ENCODE results near the gene NFKB2.
A peak's percentile ranks its signal among the peaks of the same experiment; 100 is the strongest.

Gene NFKB2

DNA sequence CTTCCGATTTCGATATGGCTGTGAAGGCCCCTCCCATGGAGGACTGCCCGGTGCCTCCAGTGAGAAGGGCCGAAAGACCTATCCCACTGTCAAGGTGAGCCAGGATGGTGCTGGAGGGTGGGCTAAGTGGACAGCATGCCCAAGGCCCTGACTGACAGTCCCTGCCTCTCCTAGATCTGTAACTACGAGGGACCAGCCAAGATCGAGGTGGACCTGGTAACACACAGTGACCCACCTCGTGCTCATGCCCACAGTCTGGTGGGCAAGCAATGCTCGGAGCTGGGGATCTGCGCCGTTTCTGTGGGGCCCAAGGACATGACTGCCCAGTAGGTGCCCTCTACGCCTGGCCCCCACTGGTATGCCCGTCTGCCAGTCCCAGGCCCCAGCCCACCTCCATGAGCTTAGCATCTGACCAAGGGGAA is 1.2 kb downstream of the NFKB2 start:
- H3K9ac ChIP-seq (ENCODE audit: low read length), result peak overlapping the region; percentile 98
- peaks cover 35% of the 10 kb centered on the region for H3K4me1 ChIP-seq (ENCODE audit: insufficient read depth, low read length)
- peak overlapping the region; percentile 97 for H3K27ac ChIP-seq (ENCODE audit: low read depth, low read length)
- peak overlapping the region; percentile 70 to 96 for H3K4me3 ChIP-seq (ENCODE audit: low read depth in 1 of 2, low read length in 2 of 2)
- no peaks in the 10 kb centered on the region for H3K27me3 ChIP-seq (ENCODE audit: control insufficient read depth in 1 of 2, insufficient read depth in 2 of 2, low read length in 2 of 2)
- no peaks in the 10 kb centered on the region for H3K9me3 ChIP-seq (ENCODE audit: low read length)
- peaks cover 38% of the 10 kb centered on the region for H3K36me3 ChIP-seq (ENCODE audit: insufficient read depth, low read length)

DNA sequence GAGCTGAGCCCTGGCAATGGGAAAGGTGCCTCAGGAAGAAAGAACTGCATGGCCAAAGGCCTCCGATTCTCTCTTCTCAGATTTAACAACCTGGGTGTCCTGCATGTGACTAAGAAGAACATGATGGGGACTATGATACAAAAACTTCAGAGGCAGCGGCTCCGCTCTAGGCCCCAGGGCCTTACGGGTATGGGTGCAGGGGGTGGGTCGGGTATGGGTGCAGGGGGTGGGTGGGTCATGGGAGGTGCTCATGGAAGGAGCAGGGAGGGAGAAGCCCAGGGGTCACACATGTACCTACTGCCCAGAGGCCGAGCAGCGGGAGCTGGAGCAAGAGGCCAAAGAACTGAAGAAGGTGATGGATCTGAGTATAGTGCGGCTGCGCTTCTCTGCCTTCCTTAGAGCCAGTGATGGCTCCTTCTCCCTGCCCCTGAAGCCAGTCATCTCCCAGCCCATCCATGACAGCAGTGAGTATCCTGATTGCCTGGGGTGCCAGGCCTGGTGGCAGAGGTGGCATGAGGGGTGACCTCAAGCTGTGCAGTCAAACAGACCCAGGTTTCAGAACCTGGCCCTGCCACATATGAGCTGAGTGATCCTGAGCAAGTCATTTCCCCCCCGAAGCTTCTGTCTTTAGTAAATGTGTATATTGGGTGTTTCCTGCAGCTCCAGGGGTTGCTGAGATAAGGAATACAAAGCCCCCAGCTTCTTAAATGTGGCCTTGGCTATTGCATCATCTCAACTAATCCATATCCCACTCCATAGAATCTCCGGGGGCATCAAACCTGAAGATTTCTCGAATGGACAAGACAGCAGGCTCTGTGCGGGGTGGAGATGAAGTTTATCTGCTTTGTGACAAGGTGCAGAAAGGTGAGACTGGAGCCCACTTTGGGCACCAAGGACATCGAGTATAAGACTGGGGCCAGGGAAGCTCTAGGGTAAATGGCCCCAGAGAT is 2.0 kb downstream of the NFKB2 start:
- H3K9me3 ChIP-seq (ENCODE audit: low read length), result no peaks in the 10 kb centered on the region
- H3K36me3 ChIP-seq (ENCODE audit: insufficient read depth, low read length), result peaks cover 45% of the 10 kb centered on the region
- peaks cover 42% of the 10 kb centered on the region for H3K4me1 ChIP-seq (ENCODE audit: insufficient read depth, low read length)
- no peaks in the 10 kb centered on the region for H3K27me3 ChIP-seq (ENCODE audit: control insufficient read depth in 1 of 2, insufficient read depth in 2 of 2, low read length in 2 of 2)
- peak overlapping the region in 1 of 2 donors; percentile 96 for H3K4me3 ChIP-seq (ENCODE audit: low read depth in 1 of 2, low read length in 2 of 2)
- H3K27ac ChIP-seq (ENCODE audit: low read depth, low read length), result peak overlapping the region; percentile 97
- H3K9ac ChIP-seq (ENCODE audit: low read length), result peak overlapping the region; percentile 98

- H3K27ac ChIP-seq (ENCODE audit: low read depth, low read length), result peak overlapping the region; percentile 61
- H3K9me3 ChIP-seq (ENCODE audit: low read length), result no peaks in the 10 kb centered on the region
- peaks cover 49% of the 10 kb centered on the region for H3K4me1 ChIP-seq (ENCODE audit: insufficient read depth, low read length)
- no peaks in the 10 kb centered on the region for H3K27me3 ChIP-seq (ENCODE audit: control insufficient read depth in 1 of 2, insufficient read depth in 2 of 2, low read length in 2 of 2)
- peak overlapping the region; percentile 41 for H3K9ac ChIP-seq (ENCODE audit: low read length)
- peaks cover 52% of the 10 kb centered on the region for H3K36me3 ChIP-seq (ENCODE audit: insufficient read depth, low read length)
- H3K4me3 ChIP-seq (ENCODE audit: low read depth in 1 of 2, low read length in 2 of 2), result peak overlapping the region in 1 of 2 donors; percentile 28
Measured at GRCh38 chr10:102398172-102399020, 2.9 kb downstream of the NFKB2 start.

GRCh38 chr10:102399217-102400021 is 3.9 kb downstream of the NFKB2 start:
- Histone ChIP-seq H3K27me3 (ENCODE audit: control insufficient read depth in 1 of 2, insufficient read depth in 2 of 2, low read length in 2 of 2) (no peaks in the 10 kb centered on the region), H3K9me3 (ENCODE audit: low read length) (no peaks in the 10 kb centered on the region), H3K9ac (ENCODE audit: low read length) (peak overlapping the region; percentile 75), H3K4me1 (ENCODE audit: insufficient read depth, low read length) (peaks cover 58% of the 10 kb centered on the region), H3K36me3 (ENCODE audit: insufficient read depth, low read length) (peaks cover 61% of the 10 kb centered on the region), H3K27ac (ENCODE audit: low read depth, low read length) (peak overlapping the region; percentile 71), H3K4me3 (ENCODE audit: low read depth in 1 of 2, low read length in 2 of 2) (peak overlapping the region; percentile 42 to 65)

- peaks cover 68% of the 10 kb centered on the region for H3K36me3 ChIP-seq (ENCODE audit: insufficient read depth, low read length)
- H3K9me3 ChIP-seq (ENCODE audit: low read length), result no peaks in the 10 kb centered on the region
- peak overlapping the region; percentile 42 to 65 for H3K4me3 ChIP-seq (ENCODE audit: low read depth in 1 of 2, low read length in 2 of 2)
- H3K4me1 ChIP-seq (ENCODE audit: insufficient read depth, low read length), result peaks cover 61% of the 10 kb centered on the region
- H3K27me3 ChIP-seq (ENCODE audit: control insufficient read depth in 1 of 2, insufficient read depth in 2 of 2, low read length in 2 of 2), result no peaks in the 10 kb centered on the region
- peak overlapping the region; percentile 75 for H3K9ac ChIP-seq (ENCODE audit: low read length)
- H3K27ac ChIP-seq (ENCODE audit: low read depth, low read length), result peak overlapping the region; percentile 71
Measured at GRCh38 chr10:102400076-102400475, 4.6 kb downstream of the NFKB2 start.

- H3K27ac ChIP-seq (ENCODE audit: low read depth, low read length), result peak overlapping the region; percentile 71
- peaks cover 68% of the 10 kb centered on the region for H3K36me3 ChIP-seq (ENCODE audit: insufficient read depth, low read length)
- peaks cover 68% of the 10 kb centered on the region for H3K4me1 ChIP-seq (ENCODE audit: insufficient read depth, low read length)
- no peak overlapping the region for H3K4me3 ChIP-seq (ENCODE audit: low read depth in 1 of 2, low read length in 2 of 2)
- no peaks in the 10 kb centered on the region for H3K27me3 ChIP-seq (ENCODE audit: control insufficient read depth in 1 of 2, insufficient read depth in 2 of 2, low read length in 2 of 2)
- no peaks in the 10 kb centered on the region for H3K9me3 ChIP-seq (ENCODE audit: low read length)
- H3K9ac ChIP-seq (ENCODE audit: low read length), result no peak overlapping the region
Measured at GRCh38 chr10:102400598-102401341, 5.3 kb downstream of the NFKB2 start.

DNA sequence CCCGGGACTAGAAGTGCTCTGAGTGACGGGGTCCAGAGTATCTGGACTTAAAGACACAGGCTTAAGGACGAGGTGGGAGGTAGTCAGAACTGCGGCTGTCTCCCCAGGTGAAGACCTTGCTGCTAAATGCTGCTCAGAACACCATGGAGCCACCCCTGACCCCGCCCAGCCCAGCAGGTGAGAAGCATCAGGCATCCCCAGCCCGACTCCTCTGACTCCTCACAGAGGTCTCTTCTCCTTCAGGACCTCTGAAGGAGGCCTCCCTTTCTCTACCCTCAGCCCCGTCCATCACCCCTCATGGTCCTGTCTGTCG is 5.8 kb downstream of the NFKB2 start:
- Histone ChIP-seq H3K4me1 (ENCODE audit: insufficient read depth, low read length) (peaks cover 71% of the 10 kb centered on the region), H3K27ac (ENCODE audit: low read depth, low read length) (peak overlapping the region; percentile 71), H3K36me3 (ENCODE audit: insufficient read depth, low read length) (peaks cover 68% of the 10 kb centered on the region), H3K27me3 (ENCODE audit: control insufficient read depth in 1 of 2, insufficient read depth in 2 of 2, low read length in 2 of 2) (no peaks in the 10 kb centered on the region), H3K4me3 (ENCODE audit: low read depth in 1 of 2, low read length in 2 of 2) (no peak overlapping the region), H3K9ac (ENCODE audit: low read length) (peak overlapping the region; percentile 26), H3K9me3 (ENCODE audit: low read length) (no peaks in the 10 kb centered on the region)

DNA sequence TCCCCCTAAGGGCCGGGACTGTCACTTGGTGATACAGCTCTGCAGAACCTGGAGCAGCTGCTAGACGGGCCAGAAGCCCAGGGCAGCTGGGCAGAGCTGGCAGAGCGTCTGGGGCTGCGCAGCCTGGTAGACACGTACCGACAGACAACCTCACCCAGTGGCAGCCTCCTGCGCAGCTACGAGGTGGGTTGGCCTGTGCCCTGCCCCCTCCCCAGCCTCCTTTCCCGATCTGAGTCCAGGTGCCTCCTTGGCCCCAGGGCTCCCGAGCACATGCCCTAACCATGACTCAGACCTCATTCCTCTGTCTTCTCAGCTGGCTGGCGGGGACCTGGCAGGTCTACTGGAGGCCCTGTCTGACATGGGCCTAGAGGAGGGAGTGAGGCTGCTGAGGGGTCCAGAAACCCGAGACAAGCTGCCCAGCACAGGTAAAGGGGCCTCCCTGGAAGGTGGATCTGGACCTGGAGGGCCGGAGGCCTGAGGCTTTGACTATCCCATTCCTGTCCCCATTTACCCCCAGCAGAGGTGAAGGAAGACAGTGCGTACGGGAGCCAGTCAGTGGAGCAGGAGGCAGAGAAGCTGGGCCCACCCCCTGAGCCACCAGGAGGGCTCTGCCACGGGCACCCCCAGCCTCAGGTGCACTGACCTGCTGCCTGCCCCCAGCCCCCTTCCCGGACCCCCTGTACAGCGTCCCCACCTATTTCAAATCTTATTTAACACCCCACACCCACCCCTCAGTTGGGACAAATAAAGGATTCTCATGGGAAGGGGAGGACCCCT is 6.4 kb downstream of the NFKB2 start:
- no peak overlapping the region for H3K4me3 ChIP-seq (ENCODE audit: low read depth in 1 of 2, low read length in 2 of 2)
- H3K27me3 ChIP-seq (ENCODE audit: control insufficient read depth in 1 of 2, insufficient read depth in 2 of 2, low read length in 2 of 2), result no peaks in the 10 kb centered on the region
- H3K27ac ChIP-seq (ENCODE audit: low read depth, low read length), result peak overlapping the region; percentile 71
- peak overlapping the region; percentile 26 for H3K9ac ChIP-seq (ENCODE audit: low read length)
- H3K4me1 ChIP-seq (ENCODE audit: insufficient read depth, low read length), result peaks cover 67% of the 10 kb centered on the region
- H3K9me3 ChIP-seq (ENCODE audit: low read length), result no peaks in the 10 kb centered on the region
- H3K36me3 ChIP-seq (ENCODE audit: insufficient read depth, low read length), result peaks cover 64% of the 10 kb centered on the region

- Histone ChIP-seq H3K4me3 (ENCODE audit: low read depth in 1 of 2, low read length in 2 of 2) (no peak overlapping the region), H3K4me1 (ENCODE audit: insufficient read depth, low read length) (peaks cover 65% of the 10 kb centered on the region), H3K27ac (ENCODE audit: low read depth, low read length) (peak overlapping the region; percentile 71), H3K9ac (ENCODE audit: low read length) (peak overlapping the region; percentile 26), H3K27me3 (ENCODE audit: control insufficient read depth in 1 of 2, insufficient read depth in 2 of 2, low read length in 2 of 2) (no peaks in the 10 kb centered on the region), H3K36me3 (ENCODE audit: insufficient read depth, low read length) (peaks cover 60% of the 10 kb centered on the region), H3K9me3 (ENCODE audit: low read length) (no peaks in the 10 kb centered on the region)
Measured at GRCh38 chr10:102402512-102402896, 7.0 kb downstream of the NFKB2 start.

DNA sequence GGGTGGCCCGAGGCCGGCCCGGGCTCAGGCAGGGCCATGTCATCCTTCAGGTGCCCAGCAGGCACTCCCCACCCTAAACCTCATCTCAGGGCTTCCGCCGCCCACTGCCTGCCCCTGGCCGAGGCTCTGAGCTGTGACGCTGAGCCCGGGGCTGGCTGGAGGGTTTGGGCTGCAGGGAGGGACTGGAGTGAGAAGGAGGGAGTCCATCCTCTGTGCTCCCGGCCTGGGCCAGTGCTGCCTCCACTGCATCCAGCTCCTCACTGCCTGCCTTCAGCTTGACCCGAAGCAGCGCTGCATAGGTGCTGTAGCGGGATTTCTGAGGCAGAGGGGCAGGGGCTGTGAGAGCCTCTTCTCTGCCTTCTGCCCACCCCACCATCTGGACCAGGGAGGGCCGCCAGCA is 7.6 kb downstream of the NFKB2 start:
- H3K27ac ChIP-seq (ENCODE audit: low read depth, low read length), result peak overlapping the region; percentile 71
- H3K4me3 ChIP-seq (ENCODE audit: low read depth in 1 of 2, low read length in 2 of 2), result no peak overlapping the region
- H3K36me3 ChIP-seq (ENCODE audit: insufficient read depth, low read length), result peaks cover 54% of the 10 kb centered on the region
- H3K27me3 ChIP-seq (ENCODE audit: control insufficient read depth in 1 of 2, insufficient read depth in 2 of 2, low read length in 2 of 2), result peaks cover 0 to 5% of the 10 kb centered on the region in 2 donors
- peak overlapping the region; percentile 34 for H3K9ac ChIP-seq (ENCODE audit: low read length)
- H3K4me1 ChIP-seq (ENCODE audit: insufficient read depth, low read length), result peaks cover 63% of the 10 kb centered on the region
- no peaks in the 10 kb centered on the region for H3K9me3 ChIP-seq (ENCODE audit: low read length)

Measured in muscle layer of colon (tissue), 2 donors.